Measurements from ENCODE around the gene CDK5RAP1.

The CDK5RAP1 gene

DNA sequence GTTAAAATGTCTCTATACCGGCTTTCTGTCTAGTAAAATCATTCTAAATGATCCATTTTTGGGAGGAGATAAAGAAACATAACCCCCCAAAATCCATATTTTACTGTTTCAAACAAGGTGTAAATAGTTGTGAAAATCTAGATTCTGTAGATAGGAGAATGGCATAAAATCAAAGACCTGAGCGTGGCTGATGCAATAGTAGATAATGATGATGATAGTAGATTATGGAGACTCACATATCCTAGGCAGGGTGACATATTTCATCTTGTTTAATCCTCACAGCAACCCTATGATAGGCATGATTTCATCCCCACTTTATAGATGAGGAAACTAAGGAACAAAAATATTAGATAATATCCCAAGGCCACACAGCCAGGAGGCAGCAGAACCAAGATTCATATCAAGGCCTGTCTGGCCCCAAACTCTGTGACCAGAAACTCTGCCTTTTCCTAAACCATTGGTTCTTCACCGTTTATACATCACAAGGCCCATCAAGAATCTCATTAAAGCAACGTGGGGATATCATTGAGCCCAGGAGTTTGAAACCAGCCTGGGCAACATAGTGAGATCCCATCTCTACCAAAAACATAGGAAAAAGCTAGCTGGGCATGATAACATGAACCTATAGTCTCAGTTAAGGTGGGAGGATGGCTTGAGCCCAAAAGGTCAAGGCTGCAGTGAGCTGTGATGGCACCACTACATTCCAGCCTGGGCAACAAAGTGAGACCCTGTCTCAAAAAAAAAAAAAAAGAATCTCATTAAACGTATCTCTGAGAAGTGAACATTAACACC is 62.7 kb downstream of the CDK5RAP1 start:
- no peaks in the 10 kb centered on the region for H3K9me3 ChIP-seq
- TF ChIP-seq, protein P1, sequence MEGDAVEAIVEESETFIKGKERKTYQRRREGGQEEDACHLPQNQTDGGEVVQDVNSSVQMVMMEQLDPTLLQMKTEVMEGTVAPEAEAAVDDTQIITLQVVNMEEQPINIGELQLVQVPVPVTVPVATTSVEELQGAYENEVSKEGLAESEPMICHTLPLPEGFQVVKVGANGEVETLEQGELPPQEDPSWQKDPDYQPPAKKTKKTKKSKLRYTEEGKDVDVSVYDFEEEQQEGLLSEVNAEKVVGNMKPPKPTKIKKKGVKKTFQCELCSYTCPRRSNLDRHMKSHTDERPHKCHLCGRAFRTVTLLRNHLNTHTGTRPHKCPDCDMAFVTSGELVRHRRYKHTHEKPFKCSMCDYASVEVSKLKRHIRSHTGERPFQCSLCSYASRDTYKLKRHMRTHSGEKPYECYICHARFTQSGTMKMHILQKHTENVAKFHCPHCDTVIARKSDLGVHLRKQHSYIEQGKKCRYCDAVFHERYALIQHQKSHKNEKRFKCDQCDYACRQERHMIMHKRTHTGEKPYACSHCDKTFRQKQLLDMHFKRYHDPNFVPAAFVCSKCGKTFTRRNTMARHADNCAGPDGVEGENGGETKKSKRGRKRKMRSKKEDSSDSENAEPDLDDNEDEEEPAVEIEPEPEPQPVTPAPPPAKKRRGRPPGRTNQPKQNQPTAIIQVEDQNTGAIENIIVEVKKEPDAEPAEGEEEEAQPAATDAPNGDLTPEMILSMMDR (IDR thresholded peaks at IDR 0.05; ENCODE audit: low read depth, low read length): no peak
- no peak overlapping the region for H3K4me3 ChIP-seq (ENCODE audit: low read depth, low read length)
- no peaks in the 10 kb centered on the region for H3K4me1 ChIP-seq
- H3K27me3 ChIP-seq: no peaks in the 10 kb centered on the region
- H3K36me3 ChIP-seq: no peaks in the 10 kb centered on the region
- DNase-seq: no peak

DNA sequence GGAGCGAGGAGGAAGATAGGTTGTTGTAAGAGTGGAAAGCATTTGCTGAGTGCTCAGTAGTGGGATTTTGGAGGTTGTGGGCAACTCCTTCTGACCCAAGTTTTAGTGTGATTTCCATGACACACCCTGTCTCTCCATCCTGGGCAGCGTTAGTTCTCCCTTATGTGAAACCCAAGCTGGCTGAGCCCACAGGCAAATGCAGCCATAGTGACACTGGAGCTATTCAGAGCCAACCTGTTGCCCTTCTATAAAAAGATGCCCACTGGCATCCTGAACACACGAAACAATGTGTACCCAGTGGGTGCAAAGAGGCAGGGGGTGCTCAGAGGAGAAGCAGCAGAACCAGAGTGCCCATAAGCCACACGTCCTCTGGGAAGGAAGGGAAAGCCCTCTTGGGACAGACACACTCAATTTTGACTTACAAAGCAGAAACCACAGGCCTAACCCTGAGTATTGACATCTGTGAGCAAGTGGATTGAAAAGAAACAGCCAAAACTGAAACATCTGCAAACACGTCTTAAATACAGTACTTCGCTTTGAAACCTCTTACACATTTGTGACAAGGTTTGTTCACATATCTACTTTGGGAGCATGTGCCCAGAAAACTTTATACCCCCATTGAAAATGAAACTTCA is 63.7 kb downstream of the CDK5RAP1 start:
- no peaks in the 10 kb centered on the region for H3K36me3 ChIP-seq
- H3K4me3 ChIP-seq (ENCODE audit: low read depth, low read length): no peak overlapping the region
- no peaks in the 10 kb centered on the region for H3K4me1 ChIP-seq
- no peaks in the 10 kb centered on the region for H3K9me3 ChIP-seq
- TF ChIP-seq, protein P1 (IDR thresholded peaks at IDR 0.05; ENCODE audit: low read depth, low read length): no peak
- DNase-seq: no peak
- peaks cover 5% of the 10 kb centered on the region; the same call in 1 of the 2 replicates for H3K27me3 ChIP-seq

DNA sequence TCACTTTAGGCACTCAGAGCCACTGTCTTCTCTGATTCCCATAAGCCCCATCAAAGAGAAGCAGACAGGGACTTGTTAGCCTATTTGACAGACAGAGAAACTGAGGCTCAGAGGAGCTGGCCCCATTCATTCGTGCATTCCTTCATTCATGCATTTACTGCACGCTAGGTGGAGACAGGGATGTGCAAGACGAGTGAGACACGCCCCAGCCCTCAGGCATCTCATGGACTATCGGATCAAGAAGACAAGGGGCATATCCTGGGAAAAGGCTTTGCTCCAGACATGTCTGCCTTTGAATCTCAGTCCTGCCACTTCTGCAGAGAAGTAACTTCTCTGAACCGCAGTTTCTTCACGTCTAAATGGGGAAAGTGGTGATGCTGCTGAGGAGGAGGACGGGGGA is 64.2 kb downstream of the CDK5RAP1 start:
- no peaks in the 10 kb centered on the region for H3K4me1 ChIP-seq
- no peaks in the 10 kb centered on the region for H3K9me3 ChIP-seq
- H3K36me3 ChIP-seq: no peaks in the 10 kb centered on the region
- DNase-seq: no peak
- H3K4me3 ChIP-seq (ENCODE audit: low read depth, low read length): no peak overlapping the region
- H3K27me3 ChIP-seq: peaks cover 9% of the 10 kb centered on the region; the same call in 1 of the 2 replicates
- TF ChIP-seq, protein P1 (IDR thresholded peaks at IDR 0.05; ENCODE audit: low read depth, low read length): no peak

DNA sequence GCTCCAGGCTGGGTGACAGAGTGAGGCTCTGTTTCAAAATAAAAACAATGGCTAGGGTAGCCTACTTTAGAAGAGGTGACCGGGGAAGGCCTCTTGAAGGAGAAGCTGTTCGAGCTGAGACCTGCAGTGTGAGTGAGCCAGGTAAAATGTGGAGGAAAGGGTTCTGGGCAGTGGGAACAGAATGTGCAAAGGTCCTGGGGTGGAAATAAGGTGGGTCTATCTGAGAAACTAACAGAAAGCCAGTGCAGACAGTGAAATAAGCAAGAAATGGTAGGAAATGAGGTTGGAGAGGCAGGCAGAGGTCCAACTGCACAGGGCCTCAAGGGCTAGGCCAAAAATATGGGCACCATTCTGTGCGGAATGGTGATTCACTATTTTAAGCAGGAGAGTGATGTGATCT is 64.9 kb downstream of the CDK5RAP1 start:
- H3K4me1 ChIP-seq: no peaks in the 10 kb centered on the region
- no peak for DNase-seq
- H3K27me3 ChIP-seq: peaks cover 11% of the 10 kb centered on the region; the same call in 1 of the 2 replicates
- no peaks in the 10 kb centered on the region for H3K36me3 ChIP-seq
- TF ChIP-seq, protein P1 (IDR thresholded peaks at IDR 0.05; ENCODE audit: low read depth, low read length): no peak
- no peaks in the 10 kb centered on the region for H3K9me3 ChIP-seq
- no peak overlapping the region for H3K4me3 ChIP-seq (ENCODE audit: low read depth, low read length)

DNA sequence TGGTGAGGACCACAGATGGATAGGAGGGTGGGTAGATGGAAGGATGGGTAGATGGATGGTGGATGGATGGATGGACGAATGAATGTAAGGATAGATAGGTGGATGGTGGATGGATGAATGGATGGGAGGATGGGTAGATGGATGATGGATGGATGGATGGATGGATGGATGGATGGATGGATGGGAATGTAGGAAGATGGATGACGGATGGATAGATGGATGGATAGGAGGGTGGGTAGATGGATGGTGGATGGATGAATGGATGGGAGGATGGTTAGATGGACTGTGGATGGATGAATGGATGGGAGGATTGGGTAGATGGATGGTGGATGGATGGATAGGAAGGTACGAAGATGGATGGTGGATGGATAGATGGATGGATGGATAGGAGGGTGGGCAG is 67.2 kb downstream of the CDK5RAP1 start:
- DNase-seq: no peak
- no peak overlapping the region for H3K4me3 ChIP-seq (ENCODE audit: low read depth, low read length)
- peaks cover 28% of the 10 kb centered on the region for H3K27me3 ChIP-seq
- H3K9me3 ChIP-seq: no peaks in the 10 kb centered on the region
- TF ChIP-seq, protein P1 (IDR thresholded peaks at IDR 0.05; ENCODE audit: low read depth, low read length): no peak
- no peaks in the 10 kb centered on the region for H3K4me1 ChIP-seq
- H3K36me3 ChIP-seq: no peaks in the 10 kb centered on the region

DNA sequence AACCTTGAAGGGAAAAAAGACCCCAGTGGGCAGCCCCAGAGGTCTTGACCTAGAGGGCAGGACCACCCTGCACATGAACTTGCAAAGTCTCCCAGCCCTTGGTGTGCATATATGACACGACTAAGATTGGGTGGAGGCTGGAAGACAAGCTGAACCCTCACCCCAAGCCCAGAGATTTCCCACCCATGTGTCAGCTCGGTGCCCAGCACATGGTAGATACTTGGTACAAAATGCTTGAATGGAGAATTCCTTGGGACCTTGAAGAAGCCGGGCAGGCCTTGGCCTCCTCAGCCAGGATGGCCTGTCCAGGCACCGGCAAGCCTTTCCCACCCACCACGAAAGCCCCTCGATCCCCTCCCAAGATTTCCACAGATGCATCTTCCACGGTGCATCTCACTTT is 67.7 kb downstream of the CDK5RAP1 start:
- TF ChIP-seq, protein P1 (IDR thresholded peaks at IDR 0.05; ENCODE audit: low read depth, low read length): no peak
- Histone ChIP-seq H3K4me3 (ENCODE audit: low read depth, low read length) (no peak overlapping the region), H3K27me3 (peaks cover 31% of the 10 kb centered on the region), H3K36me3 (no peaks in the 10 kb centered on the region), H3K9me3 (no peaks in the 10 kb centered on the region), H3K4me1 (no peaks in the 10 kb centered on the region)
- DNase-seq: no peak
